HG03060 (cell line): Measurements from ENCODE around the gene KRT73.

Experiments used
- ATAC-seq: cut with Tn5 transposase; IDR thresholded peaks from one replicate; pipeline ENCODE4 v1.9.1; 2021; ENCODE audit warnings: low read depth, moderate number of reproducible peaks; ENCODE audit not compliant: unreplicated experiment

The KRT73 gene

GRCh38 chr12:52646613-52647012 is 28.3 kb upstream of the KRT73 start:
- no peak for ATAC-seq

DNA sequence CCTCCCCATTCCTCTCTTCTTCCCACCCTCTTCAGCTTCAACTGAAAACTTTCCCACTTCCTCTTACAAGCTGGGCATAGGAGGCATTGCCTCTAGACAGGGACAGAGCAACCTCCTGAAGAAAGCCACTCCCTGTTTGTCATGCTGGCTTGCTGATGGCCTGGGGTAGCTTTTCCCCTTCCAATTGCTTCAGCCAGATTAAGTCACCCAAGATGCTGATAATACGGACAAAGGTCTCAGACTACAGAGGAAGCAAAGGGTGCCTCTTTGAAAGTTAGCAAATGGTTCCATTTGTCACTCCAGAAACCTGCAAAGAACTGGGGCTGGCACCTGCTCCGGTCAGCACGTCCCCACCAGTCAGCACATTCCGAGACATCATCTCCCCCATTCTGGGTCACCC is 27.6 kb upstream of the KRT73 start:
- ATAC-seq, result no peak

DNA sequence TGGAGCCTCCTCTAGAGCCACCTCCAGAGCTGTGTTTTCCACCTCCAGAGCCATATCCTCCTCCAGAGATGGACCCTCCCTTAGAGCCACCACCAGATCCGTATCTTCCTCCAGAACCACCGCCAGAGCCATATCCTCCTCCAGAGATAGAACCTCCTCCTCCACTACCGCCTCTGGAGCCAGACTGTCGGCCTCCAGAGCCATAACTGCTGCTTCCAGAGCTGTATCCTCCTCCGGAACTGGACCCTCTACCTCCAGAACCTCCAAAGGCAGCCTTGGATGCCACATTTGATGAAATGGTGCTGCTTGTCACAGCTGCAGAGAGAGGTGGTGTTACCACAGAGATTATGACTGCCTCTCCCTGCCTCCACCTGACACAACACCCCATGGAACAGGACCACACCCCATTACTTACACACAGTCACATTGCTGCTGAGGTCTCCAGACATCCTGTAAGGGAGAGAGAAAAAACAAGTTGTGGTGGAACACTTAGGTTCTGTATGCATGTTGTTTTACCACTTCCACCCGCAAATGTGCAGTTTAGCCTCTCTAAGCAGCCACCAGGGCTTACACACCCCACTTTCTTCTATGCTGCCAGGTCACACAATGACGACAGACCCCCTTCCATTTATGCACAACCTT is 26.9 kb upstream of the KRT73 start:
- ATAC-seq, result no peak

GRCh38 chr12:52644078-52644415 is 25.7 kb upstream of the KRT73 start:
- ATAC-seq, result no peak

GRCh38 chr12:52643233-52644077 is 25.1 kb upstream of the KRT73 start:
- ATAC-seq, result no peak

DNA sequence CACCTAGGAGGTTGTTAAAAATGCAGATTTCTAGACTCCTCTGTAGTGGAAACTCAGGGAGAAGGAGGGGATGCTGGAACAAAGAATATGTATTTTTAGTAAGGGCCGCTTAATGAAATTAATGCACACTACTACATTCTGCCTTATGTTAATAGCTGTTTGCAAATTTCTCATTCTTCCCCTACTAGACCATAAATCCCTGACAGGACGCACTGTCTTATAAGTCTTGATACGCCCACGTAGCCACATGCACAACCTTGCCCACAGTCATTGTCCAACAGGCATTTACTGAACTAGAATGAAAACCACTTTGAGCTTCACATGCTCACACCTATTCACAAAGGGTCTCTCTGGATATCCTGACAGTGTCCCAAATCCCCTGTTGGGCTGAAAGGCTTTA is 23.1 kb upstream of the KRT73 start:
- ATAC-seq, result no peak

DNA sequence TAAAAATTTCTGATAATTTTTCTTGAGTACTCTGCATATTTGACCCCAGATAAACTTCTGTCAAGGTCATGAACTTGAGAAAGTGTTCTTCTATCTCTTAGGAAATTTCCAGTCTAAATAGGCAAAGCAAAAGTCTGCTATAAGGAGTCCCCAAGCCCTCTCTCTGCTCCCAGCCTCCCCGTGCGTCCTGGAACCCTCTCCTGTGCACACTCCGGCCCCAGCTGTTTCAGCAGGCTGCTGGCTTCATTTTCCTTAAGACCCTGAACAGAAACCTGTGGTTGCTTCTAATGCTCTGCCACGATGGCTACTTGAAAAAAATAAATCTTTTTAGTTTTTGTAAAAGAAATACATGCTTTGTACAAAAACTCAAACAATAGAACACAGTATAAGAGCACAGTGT is 18.9 kb upstream of the KRT73 start:
- ATAC-seq, result no peak

GRCh38 chr12:52636592-52637258 is 18.4 kb upstream of the KRT73 start:
- ATAC-seq, result no peak

GRCh38 chr12:52636189-52636588 is 17.8 kb upstream of the KRT73 start:
- ATAC-seq, result no peak

DNA sequence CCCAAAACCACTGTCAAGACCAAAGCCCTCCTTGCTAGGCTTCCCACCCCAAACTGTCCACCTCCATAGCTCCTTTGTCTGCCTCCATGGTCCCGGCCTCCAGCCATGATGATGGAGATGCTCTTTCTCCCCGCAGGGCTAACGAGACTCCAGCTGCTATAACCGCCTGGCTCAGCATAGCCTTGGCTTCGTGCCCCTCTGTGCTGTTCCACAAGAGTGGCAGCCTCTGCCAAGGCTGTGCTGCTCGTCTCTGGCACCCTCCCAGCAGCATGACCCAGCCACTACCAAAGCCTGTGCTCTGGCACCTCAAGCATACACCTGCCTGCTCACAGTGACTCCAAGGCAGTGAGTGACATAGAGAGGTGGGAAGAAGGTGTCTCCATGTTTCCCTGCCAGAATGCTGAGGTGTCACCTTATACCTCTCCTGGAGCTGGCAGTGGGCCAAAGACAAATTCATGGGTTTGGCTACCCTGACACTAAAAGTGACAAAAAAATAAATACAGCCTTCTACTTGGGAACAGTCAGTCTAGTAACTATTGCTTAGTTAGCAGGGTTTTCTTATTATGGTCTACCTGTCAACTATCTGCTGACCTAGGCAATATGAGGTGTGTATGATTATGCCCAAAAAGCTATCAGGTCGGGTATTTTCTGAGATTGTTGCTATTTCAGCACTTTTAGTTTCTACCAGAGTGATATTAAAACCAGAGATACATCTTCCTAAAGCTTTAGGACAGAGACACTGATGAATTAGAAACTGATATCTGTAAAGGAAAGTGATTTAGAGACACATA is 16.1 kb upstream of the KRT73 start:
- ATAC-seq, result no peak

DNA sequence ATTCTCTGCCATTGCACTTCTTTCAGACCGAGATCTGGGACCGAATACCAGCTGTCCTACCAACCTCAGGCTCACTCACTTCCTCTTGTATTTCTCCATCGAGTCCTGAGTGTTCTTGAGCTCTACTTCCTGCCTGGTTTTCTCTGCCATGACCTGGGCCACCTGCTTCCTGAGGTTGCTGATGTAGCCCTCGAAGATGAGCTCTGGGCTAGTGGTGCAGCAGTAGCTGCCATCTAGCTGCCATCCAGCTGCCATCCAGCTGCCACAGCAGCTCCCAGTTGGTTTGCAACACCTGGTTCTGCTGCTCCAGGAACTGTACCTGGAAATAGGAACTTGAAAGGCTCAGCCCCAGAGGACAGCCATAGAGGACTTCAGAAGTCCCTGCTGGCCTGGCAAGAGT is 15.0 kb upstream of the KRT73 start:
- no peak for ATAC-seq

DNA sequence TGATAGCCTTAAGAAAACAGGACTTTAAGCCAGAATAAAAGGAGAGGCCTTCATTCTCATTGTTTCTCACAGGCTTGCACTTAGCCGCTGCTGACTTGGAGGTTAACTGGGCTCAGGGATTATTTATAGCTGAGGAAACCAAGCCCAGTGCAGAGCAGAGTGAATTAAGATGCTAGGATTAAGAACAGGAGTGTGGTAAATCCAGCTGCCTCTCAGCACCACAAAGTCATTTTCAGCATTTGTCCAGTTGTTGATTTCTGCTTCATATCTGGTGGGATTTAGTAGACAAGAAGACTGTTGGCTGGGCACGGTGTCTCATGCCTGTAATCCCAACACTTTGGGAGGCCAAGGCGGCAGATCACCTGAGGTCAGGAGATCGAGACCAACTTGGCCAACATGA is 14.3 kb upstream of the KRT73 start:
- no peak for ATAC-seq

- ATAC-seq, result no peak
Observed at GRCh38 chr12:52631676-52632459, 13.5 kb upstream of the KRT73 start.

GRCh38 chr12:52631264-52631663 is 12.9 kb upstream of the KRT73 start:
- no peak for ATAC-seq

GRCh38 chr12:52630599-52631200 is 12.3 kb upstream of the KRT73 start:
- ATAC-seq, result no peak

DNA sequence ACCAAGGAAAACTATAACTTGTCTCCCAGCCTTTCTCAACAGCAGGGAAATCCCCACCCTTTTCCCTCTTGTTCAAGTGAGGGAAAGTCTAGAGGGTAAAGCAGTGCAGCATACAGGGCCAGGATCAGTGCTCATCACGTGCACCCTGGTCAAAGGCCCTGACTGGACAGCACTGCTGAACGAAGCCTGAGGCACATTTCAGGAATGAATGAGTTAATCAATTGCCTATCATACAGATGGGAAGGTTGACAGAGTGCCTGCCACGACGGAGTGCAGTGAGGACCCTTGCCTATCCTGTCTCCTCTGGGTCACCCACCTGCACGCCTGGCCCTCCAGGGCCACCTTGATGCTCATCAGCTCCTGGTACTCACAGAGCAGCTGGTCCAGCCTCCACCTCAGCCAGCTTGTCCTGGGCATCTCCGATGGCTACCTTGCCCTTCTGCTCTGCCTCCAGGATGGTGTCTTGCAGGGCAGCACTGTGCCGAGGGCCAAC is 11.7 kb upstream of the KRT73 start:
- no peak for ATAC-seq

DNA sequence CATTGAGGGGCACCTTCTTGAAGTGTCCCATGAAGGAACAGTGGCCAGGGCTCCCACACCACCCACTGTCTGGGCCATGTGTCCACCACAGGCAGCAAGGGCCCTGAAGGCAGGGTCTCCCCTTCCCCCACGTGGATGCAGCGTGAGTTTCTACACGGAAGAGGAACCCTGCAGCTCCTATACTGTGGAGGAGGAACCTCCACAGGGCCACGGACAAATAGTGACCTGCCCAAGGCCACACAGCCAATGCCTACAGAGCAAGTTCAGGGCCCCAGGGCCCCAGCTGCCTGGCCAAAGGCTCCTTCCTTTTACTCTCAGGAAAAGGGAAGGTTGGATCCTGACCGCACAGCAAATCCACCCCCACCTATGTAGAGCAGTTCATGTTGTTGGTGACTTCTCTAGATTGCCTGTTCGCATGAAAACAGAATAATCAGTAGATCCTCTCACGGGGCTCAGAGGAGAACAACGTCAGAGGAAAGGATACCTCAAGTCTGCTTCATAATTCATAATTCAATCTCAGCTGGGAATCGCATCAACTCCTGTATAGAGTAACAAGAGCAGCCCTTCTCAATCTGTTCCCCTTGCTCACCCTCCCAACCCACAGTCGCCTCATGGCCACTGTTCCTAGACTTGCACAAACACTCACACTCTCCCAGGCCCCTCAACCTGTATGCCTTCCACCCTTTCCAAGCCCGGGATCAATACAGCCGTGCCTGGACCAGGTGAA is 11.1 kb upstream of the KRT73 start:
- ATAC-seq, result no peak

GRCh38 chr12:52628841-52629240 is 10.5 kb upstream of the KRT73 start:
- no peak for ATAC-seq

DNA sequence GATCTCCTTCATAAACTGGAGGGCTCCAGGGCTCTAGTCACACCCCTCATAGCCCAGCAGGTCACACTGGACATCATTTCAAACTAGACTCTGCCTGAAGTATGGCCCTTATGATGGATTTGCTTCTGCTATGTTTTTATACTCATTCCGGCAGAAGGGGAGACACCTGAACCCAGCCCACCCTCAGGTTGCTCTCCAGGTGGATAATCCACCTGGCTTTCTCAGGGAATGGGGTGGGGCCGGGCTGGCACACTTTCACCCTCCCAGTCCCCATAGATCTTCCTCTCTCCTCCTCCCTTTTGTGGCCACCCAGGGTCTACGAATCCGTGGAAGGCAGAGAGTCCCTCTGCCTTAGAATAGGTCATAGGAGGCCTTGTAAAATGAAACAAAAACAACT is 9.8 kb upstream of the KRT73 start:
- no peak for ATAC-seq
